GM18517 (cell line): ENCODE results near the gene OR10A4.
"Not testable (repeated sequence)": the region's sequence is repeated elsewhere in the genome, so short reads cannot be mapped to it uniquely, and the experiment has no call there.

ENCODE experiments used
- ATAC-seq: cut with Tn5 transposase; IDR thresholded peaks from one replicate; pipeline ENCODE4 v1.9.1; 2021; ENCODE audit warnings: mild to moderate bottlenecking, moderate library complexity; ENCODE audit not compliant: unreplicated experiment

OR10A4 gene

GRCh38 chr11:6876325-6876724, at the start of gene OR10A4:
Gene OR10A4 (plus strand): TSS chr11:6876625. CDS start chr11:6876648, 23 bp downstream.
- no peak for ATAC-seq

- ATAC-seq = no peak
These were observed 48.3 kb upstream of the OR10A4 start for GRCh38 chr11:6828103-6828502.

- ATAC-seq = no peak
These were observed 43.1 kb upstream of the OR10A4 start for GRCh38 chr11:6833356-6833755.

- no peak for ATAC-seq
These were observed 42.4 kb upstream of the OR10A4 start for GRCh38 chr11:6834021-6834420.

GRCh38 chr11:6841694-6842093, 34.7 kb upstream of the OR10A4 start:
- no peak for ATAC-seq

- ATAC-seq = no peak
These were observed 32.8 kb upstream of the OR10A4 start for GRCh38 chr11:6843670-6844069.

GRCh38 chr11:6844356-6844755, 32.1 kb upstream of the OR10A4 start:
- no peak for ATAC-seq

GRCh38 chr11:6845383-6845782, 31.0 kb upstream of the OR10A4 start, which contains the start of gene OR10A5:
Gene OR10A5 (plus strand): TSS chr11:6845683. CDS start chr11:6845683, 0 bp downstream.
- ATAC-seq = no peak

- no peak for ATAC-seq
These were observed 25.9 kb upstream of the OR10A4 start for GRCh38 chr11:6850526-6850925.

- ATAC-seq = not testable (repeated sequence)
These were observed 21.6 kb upstream of the OR10A4 start for GRCh38 chr11:6854801-6855200.

GRCh38 chr11:6855971-6856541, 20.4 kb upstream of the OR10A4 start:
- ATAC-seq = no peak

- peak; percentile 81 for ATAC-seq
These were observed 19.6 kb upstream of the OR10A4 start for GRCh38 chr11:6856871-6857270.

- no peak for ATAC-seq
These were observed 13.5 kb upstream of the OR10A4 start, which contains the start of gene OR10A2 for GRCh38 chr11:6862961-6863360. Gene OR10A2 (plus strand): TSS chr11:6863057. CDS start chr11:6869755, 6,698 bp downstream.

GRCh38 chr11:6864438-6864837, 12.0 kb upstream of the OR10A4 start:
- ATAC-seq = no peak

GRCh38 chr11:6871278-6871677, 5.1 kb upstream of the OR10A4 start:
- no peak for ATAC-seq

- no peak for ATAC-seq
These were observed 664 bp upstream of the OR10A4 start for GRCh38 chr11:6875761-6876160.

GRCh38 chr11:6876914-6877313, 489 bp downstream of the OR10A4 start:
- no peak for ATAC-seq

GRCh38 chr11:6882751-6883150, 6.3 kb downstream of the OR10A4 start:
- ATAC-seq = no peak

- ATAC-seq = not testable (repeated sequence)
These were observed 11.3 kb downstream of the OR10A4 start for GRCh38 chr11:6887711-6888110.

- ATAC-seq = no peak
These were observed 12.4 kb downstream of the OR10A4 start for GRCh38 chr11:6888830-6889229.

GRCh38 chr11:6889835-6890234, 13.4 kb downstream of the OR10A4 start:
- no peak for ATAC-seq

GRCh38 chr11:6892400-6892799, 16.0 kb downstream of the OR10A4 start, which contains the start of gene OR2D2:
Gene OR2D2 (minus strand): TSS chr11:6892500. CDS start chr11:6892500, 0 bp downstream.
- ATAC-seq = no peak

- ATAC-seq = no peak
These were observed 17.7 kb downstream of the OR10A4 start for GRCh38 chr11:6894097-6894496.
